Mesenchymal stem cell (in vitro differentiated cells and primary cell): ENCODE data around the gene TARS1.

ENCODE experiments used
- DNase-seq: peaks from one replicate; pipeline ENCODE4 v3.0.0-alpha.2; 2013
- H2AFZ ChIP-seq: one replicate; pipeline ENCODE4 v1.6.1; 2013; ENCODE audit warnings: low read depth, mild to moderate bottlenecking, control low read depth, inconsistent platforms, low read length, moderate library complexity
- H2AK5ac ChIP-seq: 2 replicates; pipeline ENCODE4 v1.6.1; 2013; ENCODE audit warnings: low read length, moderate library complexity, mild to moderate bottlenecking, inconsistent platforms; ENCODE audit not compliant: severe bottlenecking
- H2BK120ac ChIP-seq: one replicate; pipeline ENCODE4 v1.6.1; 2013; ENCODE audit warnings: low read depth, mild to moderate bottlenecking, inconsistent platforms, low read length, moderate library complexity
- H2BK12ac ChIP-seq, 2 experiments: one replicate each; pipeline ENCODE4 v1.6.1; 2013; ENCODE audit warnings: inconsistent platforms in 2 of 2, low read length in 2 of 2, mild to moderate bottlenecking in 2 of 2, moderate library complexity in 2 of 2, control low read depth in 1 of 2
- H2BK15ac ChIP-seq: one replicate; pipeline ENCODE4 v1.6.1; 2013; ENCODE audit warnings: mild to moderate bottlenecking, low read depth, inconsistent platforms; ENCODE audit not compliant: poor library complexity, severe bottlenecking
- H2BK5ac ChIP-seq: 2 replicates; pipeline ENCODE4 v1.6.1; 2013; ENCODE audit warnings: low read depth, mild to moderate bottlenecking, low read length, control low read depth, inconsistent platforms; ENCODE audit not compliant: poor library complexity, severe bottlenecking
- H3K14ac ChIP-seq, 2 experiments: one replicate each; pipeline ENCODE4 v1.6.1; 2013; ENCODE audit warnings: inconsistent platforms in 2 of 2, low read length in 2 of 2, control low read depth in 1 of 2, mild to moderate bottlenecking in 1 of 2, moderate library complexity in 1 of 2
- H3K18ac ChIP-seq, 2 experiments: one replicate each; pipeline ENCODE4 v1.6.1; 2013; ENCODE audit warnings: inconsistent platforms in 2 of 2, low read length in 2 of 2, control low read depth in 1 of 2, low read depth in 1 of 2, mild to moderate bottlenecking in 1 of 2
- H3K23ac ChIP-seq, 2 experiments: one replicate each; pipeline ENCODE4 v1.6.1; 2013; ENCODE audit warnings: inconsistent platforms in 2 of 2, low read length in 2 of 2, mild to moderate bottlenecking in 2 of 2, moderate library complexity in 2 of 2, control low read depth in 1 of 2
- H3K27ac ChIP-seq: 2 replicates; pipeline ENCODE4 v1.5.1; 2013; ENCODE audit warnings: mild to moderate bottlenecking, moderate library complexity, low read length, control low read depth, inconsistent platforms; ENCODE audit not compliant: poor library complexity, severe bottlenecking
- H3K27me3 ChIP-seq, 2 experiments: 2 replicates each; pipeline versions ENCODE4 v1.6.1 to v1.7.0; 2013; ENCODE audit warnings: low read length in 2 of 2, mild to moderate bottlenecking in 2 of 2, moderate library complexity in 2 of 2, control low read depth in 1 of 2, inconsistent platforms in 1 of 2; ENCODE audit not compliant: control insufficient read depth in 1 of 2, insufficient read depth in 1 of 2
- H3K36me3 ChIP-seq, 2 experiments: 2 replicates each; pipeline versions ENCODE4 v1.6.1 to v1.7.0; 2013; ENCODE audit warnings: low read length in 2 of 2, control low read depth in 1 of 2, inconsistent platforms in 1 of 2, low read depth in 1 of 2, mild to moderate bottlenecking in 1 of 2; ENCODE audit not compliant: insufficient read depth in 2 of 2, control insufficient read depth in 1 of 2
- H3K4ac ChIP-seq, 2 experiments: one replicate each; pipeline ENCODE4 v1.6.1; 2013; ENCODE audit warnings: inconsistent platforms in 2 of 2, low read length in 2 of 2, mild to moderate bottlenecking in 2 of 2, moderate library complexity in 2 of 2, control low read depth in 1 of 2, low read depth in 1 of 2
- H3K4me1 ChIP-seq: 2 replicates; pipeline ENCODE4 v1.6.1; 2013; ENCODE audit warnings: low read depth, low read length, control low read depth; ENCODE audit not compliant: control insufficient read depth, insufficient read depth
- H3K4me2 ChIP-seq: 2 replicates; pipeline ENCODE4 v1.6.1; 2013; ENCODE audit warnings: low read length, mild to moderate bottlenecking, inconsistent platforms; ENCODE audit not compliant: poor library complexity, severe bottlenecking
- H3K4me3 ChIP-seq, 2 experiments: 2 replicates each; pipeline versions ENCODE4 v1.5.1 to v1.7.0; 2013; ENCODE audit warnings: low read length in 2 of 2, mild to moderate bottlenecking in 2 of 2, control low read depth in 1 of 2, low read depth in 1 of 2; ENCODE audit not compliant: insufficient read depth in 1 of 2
- H3K79me1 ChIP-seq: replicated peaks from 2 replicates; pipeline ENCODE4 v1.6.1; 2013; ENCODE audit warnings: mild to moderate bottlenecking, control low read depth, low read length, inconsistent platforms; ENCODE audit not compliant: poor library complexity, severe bottlenecking
- H3K9ac ChIP-seq: 2 replicates; pipeline ENCODE4 v1.7.0; 2013; ENCODE audit warnings: mild to moderate bottlenecking, low read length, moderate library complexity
- H3K9me3 ChIP-seq: 2 replicates; pipeline ENCODE4 v1.7.0; 2013; ENCODE audit warnings: mild to moderate bottlenecking, low read length; ENCODE audit not compliant: control insufficient read depth
- H4K8ac ChIP-seq: one replicate; pipeline ENCODE4 v1.6.1; 2013; ENCODE audit warnings: inconsistent platforms, mild to moderate bottlenecking, low read length, moderate library complexity
- H4K91ac ChIP-seq: one replicate; pipeline ENCODE4 v1.6.1; 2013; ENCODE audit warnings: mild to moderate bottlenecking, low read length, inconsistent platforms
- WGBS: methylation state at CpG from one replicate; pipeline ENCODE4 v1.1.7; 2013; ENCODE audit warnings: mixed read lengths; 5-methylcytosine and 5-hydroxymethylcytosine counted together

Gene TARS1

GRCh38 chr5:33472805-33473409 is 32.1 kb downstream of the TARS1 start:
- H4K8ac ChIP-seq, result no peak overlapping the region
- no peak overlapping the region for H3K18ac ChIP-seq
- no peak overlapping the region for H3K4me3 ChIP-seq
- H3K36me3 ChIP-seq, result peaks cover 23 to 83% of the 10 kb centered on the region in 2 experiments
- 68% methylated on average over 2 of the region's 2 CpGs for WGBS
- H2AK5ac ChIP-seq, result no peak overlapping the region
- no peak overlapping the region for H3K4ac ChIP-seq
- no peak overlapping the region for H2BK15ac ChIP-seq
- no peak overlapping the region for H2BK5ac ChIP-seq
- no peaks in the 10 kb centered on the region for H3K9me3 ChIP-seq
- H3K27ac ChIP-seq, result no peak overlapping the region
- H4K91ac ChIP-seq, result no peak overlapping the region
- no peaks in the 10 kb centered on the region for H3K27me3 ChIP-seq
- H3K4me1 ChIP-seq, result peaks cover 1% of the 10 kb centered on the region
- H2AFZ ChIP-seq, result no peak overlapping the region
- H3K9ac ChIP-seq, result no peak overlapping the region
- peaks cover 19% of the 10 kb centered on the region for H3K79me1 ChIP-seq
- no peak overlapping the region for H3K14ac ChIP-seq
- no peak for DNase-seq
- no peak overlapping the region for H3K4me2 ChIP-seq
- no peak overlapping the region for H3K23ac ChIP-seq
- no peak overlapping the region for H2BK120ac ChIP-seq
- no peak overlapping the region for H2BK12ac ChIP-seq

GRCh38 chr5:33474004-33474403 is 33.2 kb downstream of the TARS1 start:
- H3K18ac ChIP-seq, result no peak overlapping the region
- WGBS, result 100% methylated on average over 2 of the region's 2 CpGs

GRCh38 chr5:33474931-33475499 is 34.2 kb downstream of the TARS1 start:
- H3K14ac ChIP-seq, result no peak overlapping the region
- H4K8ac ChIP-seq, result no peak overlapping the region
- H3K9ac ChIP-seq, result no peak overlapping the region
- no peak overlapping the region for H4K91ac ChIP-seq
- no peak overlapping the region for H2BK120ac ChIP-seq
- WGBS, result 98% methylated on average over 3 of the region's 3 CpGs
- H3K18ac ChIP-seq, result no peak overlapping the region
- H3K4me3 ChIP-seq, result no peak overlapping the region
- H2BK5ac ChIP-seq, result no peak overlapping the region
- H3K4me1 ChIP-seq, result peaks cover 3% of the 10 kb centered on the region
- H2BK15ac ChIP-seq, result no peak overlapping the region
- H3K79me1 ChIP-seq, result peaks cover 13% of the 10 kb centered on the region
- H3K4ac ChIP-seq, result no peak overlapping the region
- peaks cover 12 to 62% of the 10 kb centered on the region in 2 experiments for H3K36me3 ChIP-seq
- H2BK12ac ChIP-seq, result no peak overlapping the region
- H3K23ac ChIP-seq, result no peak overlapping the region
- no peaks in the 10 kb centered on the region for H3K9me3 ChIP-seq
- H2AK5ac ChIP-seq, result no peak overlapping the region
- H3K27me3 ChIP-seq, result no peaks in the 10 kb centered on the region
- no peak for DNase-seq
- no peak overlapping the region for H3K27ac ChIP-seq
- H2AFZ ChIP-seq, result no peak overlapping the region
- H3K4me2 ChIP-seq, result no peak overlapping the region

More at GRCh38 chr5:33474004-33474403, 33.2 kb downstream of the TARS1 start:
- H2AK5ac ChIP-seq, result no peak overlapping the region
- H4K91ac ChIP-seq, result no peak overlapping the region
- no peak overlapping the region for H3K14ac ChIP-seq
- no peak overlapping the region for H3K9ac ChIP-seq
- no peak overlapping the region for H2BK12ac ChIP-seq
- no peak overlapping the region for H2BK120ac ChIP-seq
- H3K27ac ChIP-seq, result no peak overlapping the region
- peaks cover 1% of the 10 kb centered on the region for H3K4me1 ChIP-seq
- no peak overlapping the region for H3K4me2 ChIP-seq
- H3K23ac ChIP-seq, result no peak overlapping the region
- H3K79me1 ChIP-seq, result peaks cover 15% of the 10 kb centered on the region
- no peak overlapping the region for H2BK5ac ChIP-seq
- no peak overlapping the region for H3K4me3 ChIP-seq
- H3K4ac ChIP-seq, result no peak overlapping the region
- H2AFZ ChIP-seq, result no peak overlapping the region
- no peaks in the 10 kb centered on the region for H3K27me3 ChIP-seq
- H2BK15ac ChIP-seq, result no peak overlapping the region
- no peak overlapping the region for H4K8ac ChIP-seq
- no peaks in the 10 kb centered on the region for H3K9me3 ChIP-seq
- peaks cover 17 to 72% of the 10 kb centered on the region in 2 experiments for H3K36me3 ChIP-seq
- DNase-seq, result no peak

GRCh38 chr5:33475706-33476105 is 34.9 kb downstream of the TARS1 start:
- Histone ChIP-seq H4K8ac (no peak overlapping the region), H3K27me3 (no peaks in the 10 kb centered on the region), H2AFZ (no peak overlapping the region), H3K4me3 (no peak overlapping the region), H3K79me1 (peaks cover 13% of the 10 kb centered on the region), H2BK5ac (no peak overlapping the region), H3K27ac (no peak overlapping the region), H2AK5ac (no peak overlapping the region), H2BK12ac (no peak overlapping the region), H2BK15ac (no peak overlapping the region), H3K9me3 (no peaks in the 10 kb centered on the region), H3K4me1 (peaks cover 4% of the 10 kb centered on the region), H3K14ac (no peak overlapping the region), H3K9ac (no peak overlapping the region), H4K91ac (no peak overlapping the region), H3K4me2 (no peak overlapping the region), H2BK120ac (no peak overlapping the region), H3K36me3 (peaks cover 14 to 55% of the 10 kb centered on the region in 2 experiments), H3K18ac (no peak overlapping the region), H3K23ac (no peak overlapping the region), H3K4ac (no peak overlapping the region)
- WGBS, result 100% methylated on average over 4 of the region's 5 CpGs
- no peak for DNase-seq
